Adrenal gland (tissue), 5 donors: Measurements from ENCODE around the gene MEGF11.

Experiments used
- CTCF ChIP-seq, 6 experiments: fragments of 450-650 bp in 4 of 6; fragments of 200-600 bp in 2 of 6; sonication (generic) in 1 of 6; IDR thresholded peaks; 1 replicate in 5 of 6; 2 replicates in 1 of 6; pipeline versions ENCODE4 v1.5.1 to v1.8.0; 2016 to 2021; ENCODE audit warnings: antibody characterized with exemption in 6 of 6, mild to moderate bottlenecking in 2 of 6, moderate library complexity in 1 of 6
- POLR2A ChIP-seq, 2 donors: fragments of 450-650 bp; IDR thresholded peaks; one replicate each; pipeline ENCODE4 v1.6.1; 2017; ENCODE audit warnings: antibody characterized with exemption in 2 of 2, mild to moderate bottlenecking in 2 of 2, moderate library complexity in 1 of 2
- donor health status: DM: no; HTN: no; CAD: no.

- no peak for TF ChIP-seq CTCF (IDR thresholded peaks at IDR 0.05)
- no peak for TF ChIP-seq POLR2A (IDR thresholded peaks at IDR 0.05)
Measured at GRCh38 chr15:66219339-66219738, 34.2 kb downstream of the MEGF11 start.
